Esophagus muscularis mucosa (tissue), 3 donors: ENCODE results near the gene UGT1A6.

Experiments used
- POLR2AphosphoS5 ChIP-seq, 2 donors: sonication (generic); formaldehyde crosslinking; IDR thresholded peaks; one replicate each; pipeline ENCODE4 v1.6.1; 2017; ENCODE audit warnings: antibody characterized with exemption in 2 of 2
- TF ChIP-seq, protein P1 (sequence below), 3 experiments: fragments of 200-600 bp in 2 of 3; fragments of 450-650 bp in 1 of 3; sonication (generic) in 2 of 3; IDR thresholded peaks; one replicate each; pipeline ENCODE4 v1.5.1; 2017 to 2019; ENCODE audit warnings: antibody characterized with exemption in 3 of 3, mild to moderate bottlenecking in 2 of 3, moderate library complexity in 1 of 3

DNA sequence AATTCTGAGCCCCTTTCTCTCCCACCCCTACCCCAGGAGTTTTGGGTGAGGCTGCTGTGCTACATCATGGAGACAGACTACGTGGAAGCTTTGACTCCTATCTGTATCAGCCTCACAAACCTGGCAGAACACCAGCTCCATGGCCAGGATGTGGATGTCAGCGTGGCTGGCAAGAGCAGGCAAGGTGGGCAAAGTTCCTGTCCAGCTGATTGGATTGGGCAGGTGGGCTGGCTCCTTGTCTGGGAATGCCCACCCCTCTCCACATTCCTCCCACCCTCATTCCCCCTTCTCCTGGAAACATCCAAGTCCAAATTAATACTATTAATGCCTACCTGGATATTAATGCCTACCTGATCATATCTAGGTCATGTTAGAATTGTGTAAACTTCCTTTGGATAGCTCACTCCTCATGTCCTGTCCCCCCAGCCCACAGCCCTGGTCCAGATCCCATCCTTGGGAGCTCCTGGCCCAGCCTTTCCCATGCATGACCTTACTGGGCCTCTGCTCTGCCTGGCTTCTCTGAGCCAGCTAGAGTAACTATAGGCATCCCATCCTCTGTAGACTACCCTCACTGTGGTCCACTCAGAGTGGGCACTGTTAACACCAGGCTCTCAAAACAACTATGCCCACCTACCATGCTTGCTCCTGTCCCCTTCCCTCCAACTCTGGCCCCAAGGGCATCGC, 109.6 kb downstream of the UGT1A6 start:
- TF ChIP-seq, protein P1, sequence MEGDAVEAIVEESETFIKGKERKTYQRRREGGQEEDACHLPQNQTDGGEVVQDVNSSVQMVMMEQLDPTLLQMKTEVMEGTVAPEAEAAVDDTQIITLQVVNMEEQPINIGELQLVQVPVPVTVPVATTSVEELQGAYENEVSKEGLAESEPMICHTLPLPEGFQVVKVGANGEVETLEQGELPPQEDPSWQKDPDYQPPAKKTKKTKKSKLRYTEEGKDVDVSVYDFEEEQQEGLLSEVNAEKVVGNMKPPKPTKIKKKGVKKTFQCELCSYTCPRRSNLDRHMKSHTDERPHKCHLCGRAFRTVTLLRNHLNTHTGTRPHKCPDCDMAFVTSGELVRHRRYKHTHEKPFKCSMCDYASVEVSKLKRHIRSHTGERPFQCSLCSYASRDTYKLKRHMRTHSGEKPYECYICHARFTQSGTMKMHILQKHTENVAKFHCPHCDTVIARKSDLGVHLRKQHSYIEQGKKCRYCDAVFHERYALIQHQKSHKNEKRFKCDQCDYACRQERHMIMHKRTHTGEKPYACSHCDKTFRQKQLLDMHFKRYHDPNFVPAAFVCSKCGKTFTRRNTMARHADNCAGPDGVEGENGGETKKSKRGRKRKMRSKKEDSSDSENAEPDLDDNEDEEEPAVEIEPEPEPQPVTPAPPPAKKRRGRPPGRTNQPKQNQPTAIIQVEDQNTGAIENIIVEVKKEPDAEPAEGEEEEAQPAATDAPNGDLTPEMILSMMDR (IDR thresholded peaks at IDR 0.05), result no peak
- no peak for TF ChIP-seq POLR2AphosphoS5 (IDR thresholded peaks at IDR 0.05)
